ENCODE measurements around the gene RNF19B. TPM values are rescaled to one million over a fixed set of nuclear protein-coding genes. Genes with fewer than 3 reads are reported as not detected.
A peak's percentile ranks its signal among the peaks of the same experiment; 100 is the strongest.
"Not testable (repeated sequence)": the region's sequence is repeated elsewhere in the genome, so short reads cannot be mapped to it uniquely, and the experiment has no call there.

Gene RNF19B
- total RNA-seq, 1 donor from 2014 or later: 40.0 TPM

GRCh38 chr1:32983020-32983419 is 18.4 kb upstream of the RNF19B start:
- TF ChIP-seq CTCF (IDR thresholded peaks at IDR 0.05): no peak
- DNase-seq (ENCODE audit: low spot score in 2 of 2): no peak
- no peaks in the 10 kb centered on the region for H3K9me3 ChIP-seq
- H3K4me3 ChIP-seq: no peak overlapping the region
- H3K36me3 ChIP-seq: no peaks in the 10 kb centered on the region
- intact Hi-C loops (cut with DNase I): no loop called here
- H3K27ac ChIP-seq: no peak overlapping the region
- H3K27me3 ChIP-seq: no peaks in the 10 kb centered on the region
- H3K4me1 ChIP-seq: no peaks in the 10 kb centered on the region

- no peak for TF ChIP-seq CTCF (IDR thresholded peaks at IDR 0.05)
- Histone ChIP-seq H3K4me1 (no peaks in the 10 kb centered on the region), H3K4me3 (no peak overlapping the region), H3K9me3 (no peaks in the 10 kb centered on the region), H3K27ac (peak overlapping the region; percentile 17 to 62), H3K36me3 (no peaks in the 10 kb centered on the region), H3K27me3 (no peaks in the 10 kb centered on the region)
- peak; percentile 47 to 84 for DNase-seq (ENCODE audit: low spot score in 2 of 2)
- intact Hi-C loops (cut with DNase I): no loop called here
These were observed 16.6 kb upstream of the RNF19B start for GRCh38 chr1:32981003-32981901.

GRCh38 chr1:32980080-32980479 is 15.5 kb upstream of the RNF19B start:
- no peak for DNase-seq (ENCODE audit: low spot score in 2 of 2)
- H3K4me1 ChIP-seq: no peaks in the 10 kb centered on the region
- no peaks in the 10 kb centered on the region for H3K36me3 ChIP-seq
- no peak for TF ChIP-seq CTCF (IDR thresholded peaks at IDR 0.05)
- intact Hi-C loops (cut with DNase I): no loop called here
- H3K27ac ChIP-seq: no peak overlapping the region
- H3K27me3 ChIP-seq: no peaks in the 10 kb centered on the region
- no peaks in the 10 kb centered on the region for H3K9me3 ChIP-seq
- no peak overlapping the region for H3K4me3 ChIP-seq

GRCh38 chr1:32978854-32979253 is 14.2 kb upstream of the RNF19B start:
- Histone ChIP-seq H3K9me3 (no peaks in the 10 kb centered on the region), H3K4me3 (no peak overlapping the region), H3K4me1 (no peaks in the 10 kb centered on the region), H3K27ac (no peak overlapping the region), H3K27me3 (no peaks in the 10 kb centered on the region), H3K36me3 (no peaks in the 10 kb centered on the region)
- intact Hi-C loops (cut with DNase I): no loop called here
- TF ChIP-seq CTCF (IDR thresholded peaks at IDR 0.05): no peak
- no peak for DNase-seq (ENCODE audit: low spot score in 2 of 2)

GRCh38 chr1:32977546-32978087 is 13.0 kb upstream of the RNF19B start:
- no peak for DNase-seq (ENCODE audit: low spot score in 2 of 2)
- Histone ChIP-seq H3K27ac (no peak overlapping the region), H3K4me3 (no peak overlapping the region), H3K36me3 (no peaks in the 10 kb centered on the region), H3K27me3 (no peaks in the 10 kb centered on the region), H3K9me3 (no peaks in the 10 kb centered on the region), H3K4me1 (peaks cover 0 to 6% of the 10 kb centered on the region in 2 donors)
- intact Hi-C loops (cut with DNase I): no loop called here
- TF ChIP-seq CTCF (IDR thresholded peaks at IDR 0.05): no peak

GRCh38 chr1:32975055-32975454 is 10.4 kb upstream of the RNF19B start:
- intact Hi-C loops (cut with DNase I); DNase-seq (ENCODE audit: low spot score in 2 of 2); H3K36me3 ChIP-seq; H3K9me3 ChIP-seq; H3K4me3 ChIP-seq; H3K27ac ChIP-seq; H3K4me1 ChIP-seq; H3K27me3 ChIP-seq: not testable (repeated sequence)

GRCh38 chr1:32973458-32973857 is 8.8 kb upstream of the RNF19B start:
- peak overlapping the region in 1 of 2 donors; percentile 75 for H3K4me3 ChIP-seq
- DNase-seq (ENCODE audit: low spot score in 2 of 2); H3K4me1 ChIP-seq; H3K27ac ChIP-seq; H3K9me3 ChIP-seq; intact Hi-C loops (cut with DNase I); H3K36me3 ChIP-seq; H3K27me3 ChIP-seq: not testable (repeated sequence)

All from ascending aorta (tissue), 2 donors.